SU-DHL-6 (cell line): ENCODE results near the gene AGPAT3.

Experiments used
- CTCF ChIP-seq: fragments of 200-600 bp; sonication (generic); IDR thresholded peaks from one replicate; pipeline ENCODE4 v1.5.1; 2017; ENCODE audit warnings: antibody characterized with exemption, mild to moderate bottlenecking, low read length, moderate library complexity; ENCODE audit not compliant: insufficient read depth, poor library complexity, severe bottlenecking
- EZH2phosphoT487 ChIP-seq: fragments of 200-600 bp; sonication (generic), shearing (Covaris generic); conservative IDR thresholded peaks from 2 replicates; pipeline ENCODE4 v1.6.1; 2018; ENCODE audit warnings: mild to moderate bottlenecking, antibody characterized with exemption, low read length, moderate library complexity, mixed read lengths

- TF ChIP-seq CTCF (no peak), EZH2phosphoT487 (no peak)
Observed at GRCh38 chr21:43970551-43970950, 105.5 kb downstream of the AGPAT3 start.
